Type B pancreatic cell (in vitro differentiated cells): ENCODE data around the gene FEZF2. TPM values are rescaled to one million over a fixed set of nuclear protein-coding genes. Genes with fewer than 3 reads are reported as not detected.

ENCODE experiments used
- DNase-seq: peaks from one replicate; pipeline ENCODE4 v3.0.0; 2021; ENCODE audit warnings: mixed read lengths; ENCODE audit not compliant: unreplicated experiment; ENCODE audit errors: extremely low spot score
- H3K27ac Mint-ChIP-seq: 2 replicates; pipeline ENCODE4 v1.8.0; 2021; ENCODE audit warnings: mild to moderate bottlenecking, mixed read lengths
- H3K27me3 Mint-ChIP-seq: 2 replicates; pipeline ENCODE4 v1.8.0; 2021; ENCODE audit warnings: mixed read lengths
- H3K36me3 Mint-ChIP-seq: 2 replicates; pipeline ENCODE4 v1.8.0; 2021; ENCODE audit warnings: mixed read lengths
- H3K4me1 Mint-ChIP-seq: one replicate; pipeline ENCODE4 v1.8.0; 2021; ENCODE audit warnings: mixed read lengths; ENCODE audit not compliant: unreplicated experiment
- H3K4me3 Mint-ChIP-seq: 2 replicates; pipeline ENCODE4 v1.8.0; 2021; ENCODE audit warnings: mild to moderate bottlenecking, mixed read lengths
- H3K9me3 Mint-ChIP-seq: 2 replicates; pipeline ENCODE4 v1.8.0; 2021; ENCODE audit warnings: mixed read lengths
- CTCF ChIP-seq: fragments of 200-600 bp; sonication (generic); conservative IDR thresholded peaks from 2 replicates; pipeline ENCODE4 v1.5.0; 2021; ENCODE audit warnings: antibody characterized with exemption, mild to moderate bottlenecking
- total RNA-seq: library from RNA; stranded (reverse); gene quantifications from 2 replicates; pipeline ENCODE4 v1.2.1, GENCODE V29; 2021; ENCODE audit warnings: low replicate concordance

The FEZF2 gene
- total RNA-seq, 1 donor from 2014 or later = 0.24 TPM

- H3K4me1 Mint-ChIP-seq = no peaks in the 10 kb centered on the region
- no peak for TF ChIP-seq CTCF
- H3K27me3 Mint-ChIP-seq = peaks cover 44% of the 10 kb centered on the region
- DNase-seq = no peak
- H3K36me3 Mint-ChIP-seq = no peaks in the 10 kb centered on the region
- no peak overlapping the region for H3K4me3 Mint-ChIP-seq
- no peaks in the 10 kb centered on the region for H3K9me3 Mint-ChIP-seq
- no peak overlapping the region for H3K27ac Mint-ChIP-seq
These were observed 17.0 kb downstream of the FEZF2 start for GRCh38 chr3:62356356-62356755.

- H3K9me3 Mint-ChIP-seq = no peaks in the 10 kb centered on the region
- no peaks in the 10 kb centered on the region for H3K4me1 Mint-ChIP-seq
- no peak overlapping the region for H3K4me3 Mint-ChIP-seq
- no peak for TF ChIP-seq CTCF
- H3K27ac Mint-ChIP-seq = no peak overlapping the region
- H3K36me3 Mint-ChIP-seq = no peaks in the 10 kb centered on the region
- no peak for DNase-seq
- H3K27me3 Mint-ChIP-seq = peaks cover 41% of the 10 kb centered on the region
These were observed 17.6 kb downstream of the FEZF2 start for GRCh38 chr3:62355703-62356102.

DNA sequence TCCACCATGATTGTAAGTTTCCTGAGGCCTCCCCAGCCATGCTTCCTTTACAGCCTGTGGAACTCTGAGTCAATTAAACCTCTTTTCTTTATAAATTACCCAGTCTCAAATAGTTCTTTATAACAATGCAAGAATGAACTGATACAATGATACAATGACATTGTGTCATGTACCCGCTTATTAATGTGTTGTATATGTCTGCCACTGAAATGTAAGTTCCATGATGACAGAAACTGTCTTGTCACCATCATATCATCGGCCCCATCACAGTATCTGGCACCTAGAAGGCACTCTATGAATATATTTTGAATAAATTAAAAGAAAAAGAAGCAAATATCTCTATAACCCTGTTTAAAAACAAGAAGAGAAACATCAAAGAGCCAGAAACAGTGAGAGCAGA is 29.6 kb downstream of the FEZF2 start:
- no peaks in the 10 kb centered on the region for H3K36me3 Mint-ChIP-seq
- H3K27ac Mint-ChIP-seq = no peak overlapping the region
- TF ChIP-seq CTCF = no peak
- H3K9me3 Mint-ChIP-seq = no peaks in the 10 kb centered on the region
- no peaks in the 10 kb centered on the region for H3K4me1 Mint-ChIP-seq
- H3K4me3 Mint-ChIP-seq = no peak overlapping the region
- DNase-seq = no peak
- H3K27me3 Mint-ChIP-seq = peaks cover 23% of the 10 kb centered on the region

GRCh38 chr3:62335196-62335595 is 38.2 kb downstream of the FEZF2 start:
- Mint-ChIP-seq H3K9me3 (no peaks in the 10 kb centered on the region), H3K36me3 (no peaks in the 10 kb centered on the region), H3K27ac (no peak overlapping the region), H3K4me1 (no peaks in the 10 kb centered on the region), H3K4me3 (no peak overlapping the region), H3K27me3 (no peaks in the 10 kb centered on the region)
- TF ChIP-seq CTCF = no peak
- DNase-seq = no peak

DNA sequence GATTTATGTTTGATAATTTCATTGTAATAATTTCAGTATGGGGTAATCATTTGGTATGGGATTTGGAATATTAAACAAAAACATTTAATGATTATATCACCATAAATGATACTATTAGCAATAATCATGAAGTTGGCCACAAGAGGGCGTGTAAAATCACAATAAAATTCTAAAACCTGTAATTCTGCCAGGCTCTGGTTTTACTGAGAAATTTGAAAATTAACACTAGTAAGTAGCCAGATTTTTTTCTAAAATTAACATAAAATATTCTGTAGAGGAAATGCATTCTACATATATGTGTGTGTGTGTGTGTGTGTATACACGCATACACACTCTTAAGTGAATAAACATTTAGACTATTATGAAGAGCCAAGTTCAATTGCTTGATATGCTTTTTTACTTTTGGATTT is 40.5 kb downstream of the FEZF2 start:
- peak; percentile 91 for TF ChIP-seq CTCF
- H3K27me3 Mint-ChIP-seq = no peaks in the 10 kb centered on the region
- no peak overlapping the region for H3K27ac Mint-ChIP-seq
- no peak for DNase-seq
- H3K4me1 Mint-ChIP-seq = no peaks in the 10 kb centered on the region
- H3K9me3 Mint-ChIP-seq = no peaks in the 10 kb centered on the region
- no peak overlapping the region for H3K4me3 Mint-ChIP-seq
- no peaks in the 10 kb centered on the region for H3K36me3 Mint-ChIP-seq

GRCh38 chr3:62332017-62332416 is 41.3 kb downstream of the FEZF2 start:
- Mint-ChIP-seq H3K4me3 (no peak overlapping the region), H3K9me3 (no peaks in the 10 kb centered on the region), H3K36me3 (no peaks in the 10 kb centered on the region), H3K4me1 (no peaks in the 10 kb centered on the region), H3K27me3 (no peaks in the 10 kb centered on the region), H3K27ac (no peak overlapping the region)
- TF ChIP-seq CTCF = no peak
- DNase-seq = no peak
